ENCODE data around the gene HOXA5. TPM values are rescaled to one million over a fixed set of nuclear protein-coding genes. Genes with fewer than 3 reads are reported as not detected.

The HOXA5 gene
- total RNA-seq, 1 experiment from 2014 or later: not detected

GRCh38 chr7:27119412-27119911, 24.0 kb downstream of the HOXA5 start:
- Histone ChIP-seq H2AFZ (ENCODE audit: low read length) (no peak overlapping the region), H2BK15ac (ENCODE audit: low read depth, low read length) (no peak overlapping the region), H3K9ac (ENCODE audit: extremely low read depth, insufficient read length, low read length) (no peak overlapping the region), H3K27me3 (ENCODE audit: insufficient read depth, low read length) (peaks cover 99% of the 10 kb centered on the region), H3K4ac (ENCODE audit: low read depth, low read length) (no peak overlapping the region), H3K79me2 (ENCODE audit: insufficient read depth, low read length) (no peaks in the 10 kb centered on the region), H3K23ac (ENCODE audit: insufficient read length, low read depth, low read length) (no peak overlapping the region), H2AK5ac (ENCODE audit: insufficient read length, low read length) (no peak overlapping the region), H3K18ac (ENCODE audit: insufficient read length, low read depth, low read length) (no peak overlapping the region), H3K56ac (ENCODE audit: insufficient read length, low read depth, low read length) (no peak overlapping the region), H3K79me1 (ENCODE audit: insufficient read depth, low read depth, low read length, poor library complexity, severe bottlenecking) (no peaks in the 10 kb centered on the region), H3K27ac (ENCODE audit: insufficient read length, low read depth, low read length) (no peak overlapping the region), H3T11ph (ENCODE audit: low read length) (no peak overlapping the region), H4K91ac (ENCODE audit: insufficient read length, low read depth, low read length) (no peak overlapping the region), H3K23me2 (ENCODE audit: insufficient read length, low read depth, low read length, poor library complexity, severe bottlenecking) (no peaks in the 10 kb centered on the region), H4K8ac (replicated peaks; ENCODE audit: insufficient read length, low read depth, low read length) (no peak overlapping the region), H3K4me2 (ENCODE audit: insufficient read depth, insufficient read length, low read length) (no peak overlapping the region), H4K5ac (ENCODE audit: insufficient read length, low read depth, low read length) (no peak overlapping the region), H2BK5ac (ENCODE audit: insufficient read length, low read length) (no peak overlapping the region), H2BK20ac (ENCODE audit: low read depth, low read length, poor library complexity, severe bottlenecking) (no peak overlapping the region), H2BK12ac (ENCODE audit: insufficient read length, low read depth, low read length) (no peak overlapping the region), H3K4me1 (ENCODE audit: insufficient read depth, low read length) (no peaks in the 10 kb centered on the region), H3K9me3 (ENCODE audit: control insufficient read depth, low read depth, low read length) (no peaks in the 10 kb centered on the region), H3K14ac (ENCODE audit: insufficient read depth, low read length) (no peak overlapping the region), H4K20me1 (ENCODE audit: control insufficient read depth, insufficient read depth, insufficient read length) (peaks cover 2% of the 10 kb centered on the region), H2BK120ac (ENCODE audit: low read depth, low read length, poor library complexity, severe bottlenecking) (no peak overlapping the region)
- Mint-ChIP-seq H3K27me3 (ENCODE audit: low read depth) (peaks cover 100% of the 10 kb centered on the region), H3K4me1 (peaks cover 0 to 14% of the 10 kb centered on the region in 2 experiments; a peak in 1 of 4 replicates), H3K27ac (0 out of 7 replicates have a peak overlapping the region, but pooled peaks of 1 of the 3 experiments have one; percentile 27), H3K36me3 (ENCODE audit: insufficient read depth in 1 of 3, low read depth in 3 of 3) (peaks cover 0 to 5% (median 0%) of the 10 kb centered on the region in 3 experiments; a peak in 1 of 7 replicates), H3K9me3 (peaks cover 5 to 8% of the 10 kb centered on the region in 2 experiments; a peak in 4 of 5 replicates), H3K4me3 (no peak overlapping the region)
- no peak for TF ChIP-seq CTCF (conservative IDR thresholded peaks at IDR 0.05)
- WGBS (ENCODE audit: extremely low coverage, insufficient read length, low lambda C conversion rate): no CpG with 5 or more reads among the region's 1 CpG
- no peak for DNase-seq

Measured in H9 (cell line).